Measurements from ENCODE around the gene SYNGR4. TPM values are rescaled to one million over a fixed set of nuclear protein-coding genes. Genes with fewer than 3 reads are reported as not detected.

SYNGR4 gene
- total RNA-seq, 6 donors from 2014 or later, result not detected

DNA sequence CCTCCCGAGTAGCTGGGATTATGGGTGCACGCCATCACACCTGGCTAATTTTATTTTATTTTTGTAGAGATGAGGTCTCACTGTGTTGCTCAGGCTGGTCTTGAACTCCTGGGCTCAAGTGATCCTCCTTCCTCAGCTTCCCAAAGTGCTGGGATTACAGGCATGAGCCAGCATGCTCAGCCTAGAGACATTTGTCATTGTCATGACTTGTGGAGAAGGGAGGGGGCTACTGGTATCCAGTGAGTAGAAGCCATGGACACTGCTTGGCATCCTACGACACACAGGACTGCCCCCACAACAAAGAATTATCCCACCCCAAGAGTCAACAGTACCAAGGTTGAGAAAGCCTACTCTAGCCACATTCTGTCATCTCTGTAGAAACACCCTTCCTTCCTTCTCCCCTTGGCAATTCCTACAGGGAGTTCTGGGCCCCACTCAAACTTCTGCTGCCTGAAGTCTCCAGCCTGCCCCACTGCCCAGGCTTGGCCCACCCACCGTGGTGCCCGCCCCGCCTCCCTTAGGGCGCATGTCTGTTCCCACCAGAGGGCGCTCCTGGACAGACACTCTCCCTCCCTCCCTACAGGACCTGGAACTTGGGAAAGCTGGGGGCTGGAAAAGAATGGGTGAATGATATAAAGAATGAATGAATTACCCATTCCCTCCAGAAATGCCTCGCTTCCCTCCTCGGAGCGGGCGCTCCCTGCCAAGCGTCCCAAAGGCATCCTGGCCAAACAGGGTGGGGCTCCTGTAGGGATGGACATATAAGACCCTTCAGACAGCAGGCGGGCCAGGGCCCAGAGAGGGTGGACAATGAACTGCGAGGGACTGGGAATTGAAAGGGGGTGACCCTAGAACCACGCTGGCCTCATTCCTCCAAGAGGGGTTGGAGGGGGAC lies 44.3 kb upstream of the SYNGR4 start:
- peaks cover 31 to 45% (median 34%) of the 10 kb centered on the region in 4 donors for H3K4me1 ChIP-seq
- peak overlapping the region in 2 of 4 donors; percentile 43 to 57 for H3K4me3 ChIP-seq
- no peak for TF ChIP-seq POLR2A (IDR thresholded peaks at IDR 0.05)
- TF ChIP-seq, protein P1, sequence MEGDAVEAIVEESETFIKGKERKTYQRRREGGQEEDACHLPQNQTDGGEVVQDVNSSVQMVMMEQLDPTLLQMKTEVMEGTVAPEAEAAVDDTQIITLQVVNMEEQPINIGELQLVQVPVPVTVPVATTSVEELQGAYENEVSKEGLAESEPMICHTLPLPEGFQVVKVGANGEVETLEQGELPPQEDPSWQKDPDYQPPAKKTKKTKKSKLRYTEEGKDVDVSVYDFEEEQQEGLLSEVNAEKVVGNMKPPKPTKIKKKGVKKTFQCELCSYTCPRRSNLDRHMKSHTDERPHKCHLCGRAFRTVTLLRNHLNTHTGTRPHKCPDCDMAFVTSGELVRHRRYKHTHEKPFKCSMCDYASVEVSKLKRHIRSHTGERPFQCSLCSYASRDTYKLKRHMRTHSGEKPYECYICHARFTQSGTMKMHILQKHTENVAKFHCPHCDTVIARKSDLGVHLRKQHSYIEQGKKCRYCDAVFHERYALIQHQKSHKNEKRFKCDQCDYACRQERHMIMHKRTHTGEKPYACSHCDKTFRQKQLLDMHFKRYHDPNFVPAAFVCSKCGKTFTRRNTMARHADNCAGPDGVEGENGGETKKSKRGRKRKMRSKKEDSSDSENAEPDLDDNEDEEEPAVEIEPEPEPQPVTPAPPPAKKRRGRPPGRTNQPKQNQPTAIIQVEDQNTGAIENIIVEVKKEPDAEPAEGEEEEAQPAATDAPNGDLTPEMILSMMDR (IDR thresholded peaks at IDR 0.05), result peak; percentile 71 to 94 (median 80)
- no peaks in the 10 kb centered on the region for H3K9me3 ChIP-seq
- no peaks in the 10 kb centered on the region for H3K27me3 ChIP-seq
- peak overlapping the region; percentile 93 to 99 (median 94) for H3K27ac ChIP-seq
- DNase-seq (peak; percentile 89 to 91), ATAC-seq (ENCODE audit: low FRiP score in 2 of 2) (peak; percentile 68 to 83)
- H3K36me3 ChIP-seq, result no peaks in the 10 kb centered on the region
- WGBS, 2 donors, result 31 to 33% methylated on average over 16 of the region's 16 CpGs

DNA sequence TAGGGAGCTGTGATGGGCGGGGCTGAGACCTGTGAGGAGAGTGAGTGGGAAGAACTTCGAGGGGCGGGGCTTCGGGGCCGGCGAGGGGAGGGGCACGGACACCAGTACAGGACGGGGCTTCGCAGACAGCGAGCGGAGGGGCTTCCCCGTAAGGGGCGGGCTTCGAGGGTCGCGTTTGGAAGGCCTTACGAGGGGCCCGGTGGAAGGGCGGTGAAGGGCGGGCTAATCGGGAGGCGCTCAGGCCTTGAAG lies 42.9 kb upstream of the SYNGR4 start:
- H3K9me3 ChIP-seq, result no peaks in the 10 kb centered on the region
- ATAC-seq (ENCODE audit: low FRiP score in 2 of 2), result peak; percentile 85 to 94
- H3K36me3 ChIP-seq, result no peaks in the 10 kb centered on the region
- peak overlapping the region; percentile 30 to 60 (median 50) for H3K4me3 ChIP-seq
- TF ChIP-seq, protein P1 (IDR thresholded peaks at IDR 0.05), result no peak
- TF ChIP-seq EP300 (IDR thresholded peaks at IDR 0.05) (no peak), POLR2AphosphoS5 (IDR thresholded peaks at IDR 0.05) (no peak), POLR2A (IDR thresholded peaks at IDR 0.05) (peak in 1 of 4 donors; percentile 52)
- no peaks in the 10 kb centered on the region for H3K27me3 ChIP-seq
- H3K27ac ChIP-seq, result peak overlapping the region; percentile 93 to 99 (median 94)
- WGBS, 2 donors, result 4 to 12% methylated on average over 5 to 22 of the region's 22 CpGs
- H3K4me1 ChIP-seq, result peaks cover 40 to 54% (median 44%) of the 10 kb centered on the region in 4 donors
- peak; percentile 98 to 100 for DNase-seq

DNA sequence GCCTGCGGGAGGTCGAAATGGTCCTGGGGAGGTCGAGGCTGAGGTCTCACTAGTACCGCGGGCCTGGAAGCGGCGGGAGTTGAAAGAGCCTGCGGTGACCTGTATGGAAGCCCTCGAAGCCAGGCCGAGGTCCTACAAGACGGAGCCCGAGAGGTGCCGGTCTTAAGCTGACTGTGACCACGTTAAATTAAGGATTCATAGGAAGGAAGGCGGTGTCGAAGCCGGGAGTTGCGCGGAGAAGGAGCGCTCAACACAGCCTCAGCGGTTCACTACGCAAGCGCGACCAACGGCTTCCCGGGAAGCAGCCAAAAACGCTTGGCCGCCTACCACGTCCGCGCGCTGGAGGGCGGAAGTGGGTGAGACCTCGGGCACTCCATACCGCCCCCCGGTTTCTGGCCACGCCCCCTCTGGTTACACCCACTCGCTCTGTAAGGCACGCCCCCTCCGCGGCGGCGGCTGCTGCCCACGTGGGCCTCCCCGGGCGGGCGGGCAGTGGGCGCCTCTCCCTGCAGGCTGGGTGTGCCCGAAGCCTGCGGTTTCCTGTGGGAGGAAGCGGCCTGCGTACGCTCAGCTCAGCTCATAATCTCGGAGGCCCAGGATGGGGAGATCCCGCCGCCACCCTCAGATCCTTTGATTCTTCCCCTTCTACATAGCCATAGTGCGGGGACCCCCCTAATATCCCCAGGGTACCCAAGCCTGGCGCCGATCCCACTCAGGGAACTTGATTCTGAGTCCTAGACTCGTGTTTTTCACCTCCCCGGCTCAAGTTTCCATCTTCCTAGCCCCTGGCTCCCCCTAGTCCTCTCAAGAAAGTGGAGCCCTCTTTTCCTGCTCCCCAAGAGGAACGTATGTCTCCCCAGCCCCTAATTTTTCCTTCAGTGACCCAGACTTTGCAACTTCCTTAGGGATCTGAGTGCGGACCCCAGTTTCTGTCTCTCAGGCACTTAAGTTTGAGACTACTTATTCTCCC lies 42.3 kb upstream of the SYNGR4 start:
- Histone ChIP-seq H3K36me3 (no peaks in the 10 kb centered on the region), H3K27ac (peak overlapping the region; percentile 93 to 99 (median 94)), H3K9me3 (no peaks in the 10 kb centered on the region), H3K4me3 (peak overlapping the region; percentile 30 to 60 (median 50)), H3K4me1 (peaks cover 46 to 60% (median 51%) of the 10 kb centered on the region in 4 donors), H3K27me3 (no peaks in the 10 kb centered on the region)
- DNase-seq (peak; percentile 99), ATAC-seq (ENCODE audit: low FRiP score in 2 of 2) (peak; percentile 92 to 96)
- TF ChIP-seq EP300 (IDR thresholded peaks at IDR 0.05) (peak in 1 of 4 donors; percentile 67), POLR2AphosphoS5 (IDR thresholded peaks at IDR 0.05) (peak; percentile 84 to 96), POLR2A (IDR thresholded peaks at IDR 0.05) (peak in 3 of 4 donors; percentile 71 to 89 (median 83))
- TF ChIP-seq, protein P1 (IDR thresholded peaks at IDR 0.05), result peak in 5 of 6 experiments; percentile 11 to 57 (median 38)
- WGBS, 2 donors, result 2 to 3% methylated on average over 34 to 40 of the region's 63 CpGs

DNA sequence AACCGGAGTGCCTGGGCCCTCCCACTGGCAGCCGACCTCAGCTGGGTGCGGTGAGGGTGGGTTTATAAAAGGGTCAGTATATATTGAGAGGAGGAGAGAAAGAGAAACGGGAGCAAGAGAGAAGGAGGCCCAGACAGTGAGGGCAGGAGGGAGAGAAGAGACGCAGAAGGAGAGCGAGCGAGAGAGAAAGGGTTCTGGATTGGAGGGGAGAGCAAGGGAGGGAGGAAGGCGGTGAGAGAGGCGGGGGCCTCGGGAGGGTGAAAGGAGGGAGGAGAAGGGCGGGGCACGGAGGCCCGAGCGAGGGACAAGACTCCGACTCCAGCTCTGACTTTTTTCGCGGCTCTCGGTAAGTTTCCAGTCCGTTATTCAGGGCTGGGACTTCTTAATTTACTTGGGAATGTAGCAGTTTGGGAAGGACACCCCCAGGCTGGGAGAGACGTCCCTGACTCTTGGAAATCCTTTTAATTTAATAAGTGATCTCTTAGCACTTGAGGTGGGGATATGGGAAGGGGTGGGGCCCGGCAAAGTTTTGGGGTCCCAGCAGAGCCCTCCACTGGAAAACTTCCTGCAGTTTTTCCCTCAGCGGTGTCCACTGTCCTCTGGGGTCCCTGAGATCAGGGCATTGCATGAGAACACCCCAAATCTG lies 38.8 kb upstream of the SYNGR4 start, which contains the start of gene EMP3:
EMP3 (plus strand) TSS at position 288 of the 646 bp plus-strand sequence. CDS start 1,293 bp downstream, outside the sequence.
- 1 to 7% methylated on average over 21 to 22 of the region's 22 CpGs for WGBS, 2 donors
- Histone ChIP-seq H3K27ac (peak within 1 kb of the TSS; percentile 87 to 99 (median 91)), H3K36me3 (peaks cover 0 to 18% (median 3%) of the 10 kb centered on the region in 4 donors), H3K27me3 (no peaks in the 10 kb centered on the region), H3K4me3 (peak within 1 kb of the TSS; percentile 43 to 72 (median 58)), H3K9me3 (no peaks in the 10 kb centered on the region), H3K4me1 (peaks cover 64 to 80% (median 70%) of the 10 kb centered on the region in 4 donors)
- ATAC-seq (ENCODE audit: low FRiP score in 2 of 2) (peak; percentile 25 to 73), DNase-seq (peak; percentile 74 to 80)
- TF ChIP-seq POLR2AphosphoS5 (IDR thresholded peaks at IDR 0.05) (peak; percentile 85 to 87), POLR2A (IDR thresholded peaks at IDR 0.05) (peak in 3 of 4 donors; percentile 55 to 80 (median 62))
- TF ChIP-seq, protein P1 (IDR thresholded peaks at IDR 0.05), result no peak

All from upper lobe of left lung (tissue), 6 donors.